Measurements from ENCODE around the gene FBXL7.

The FBXL7 gene

GRCh38 chr5:15547261-15547839 lies 47.4 kb downstream of the FBXL7 start:
- DNase-seq = no peak

DNA sequence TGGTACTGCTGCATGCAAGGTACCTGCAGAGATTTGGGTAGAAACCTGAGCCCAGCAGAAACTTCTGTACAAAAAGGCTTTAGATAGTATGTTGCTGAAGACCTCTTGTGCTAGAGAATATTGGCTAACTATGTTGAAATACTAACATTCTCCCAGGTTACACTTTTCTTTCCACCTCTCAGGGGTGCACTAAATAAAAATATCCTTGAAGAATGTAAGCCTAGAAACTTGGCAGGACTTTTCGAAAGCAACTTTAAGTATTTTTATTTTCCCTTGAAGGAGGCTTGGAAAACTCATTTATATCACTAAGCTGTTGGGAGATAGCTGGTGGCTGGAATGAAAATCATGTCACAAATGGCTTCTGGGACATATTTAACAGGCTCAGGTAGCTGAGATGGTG lies 50.0 kb downstream of the FBXL7 start:
- no peak for DNase-seq

DNA sequence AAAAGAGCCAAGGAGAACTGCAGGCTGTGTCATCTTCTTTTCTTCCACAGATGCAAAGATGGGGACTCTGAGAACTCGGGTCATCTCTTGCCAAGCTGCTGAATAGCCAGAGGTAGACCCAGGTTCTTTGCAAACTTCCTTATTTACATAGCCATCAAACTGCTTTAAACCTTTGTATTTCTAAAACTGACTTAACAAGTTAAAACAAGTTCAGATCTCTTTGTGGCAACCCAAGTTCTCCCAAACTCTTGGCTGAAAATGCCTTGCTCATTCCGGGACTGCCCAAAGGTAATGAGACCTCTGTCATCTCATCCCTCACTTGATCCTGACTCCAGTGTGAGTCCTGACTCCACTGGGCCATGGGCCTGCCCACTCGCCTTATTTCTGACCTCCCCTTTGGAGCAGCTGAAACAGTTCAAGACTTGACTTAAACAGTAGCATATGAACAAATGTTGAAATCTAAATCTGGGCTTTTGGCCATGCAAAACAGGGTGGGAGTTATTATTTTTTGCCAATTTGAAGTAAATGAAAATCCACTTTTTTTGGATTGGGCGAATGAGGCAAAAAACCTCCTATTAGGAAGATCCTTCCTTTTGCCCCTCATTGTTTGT lies 50.6 kb downstream of the FBXL7 start:
- no peak for DNase-seq

GRCh38 chr5:15551113-15551504 lies 51.1 kb downstream of the FBXL7 start:
- DNase-seq = no peak

GRCh38 chr5:15554542-15554941 lies 54.6 kb downstream of the FBXL7 start:
- DNase-seq = no peak

DNA sequence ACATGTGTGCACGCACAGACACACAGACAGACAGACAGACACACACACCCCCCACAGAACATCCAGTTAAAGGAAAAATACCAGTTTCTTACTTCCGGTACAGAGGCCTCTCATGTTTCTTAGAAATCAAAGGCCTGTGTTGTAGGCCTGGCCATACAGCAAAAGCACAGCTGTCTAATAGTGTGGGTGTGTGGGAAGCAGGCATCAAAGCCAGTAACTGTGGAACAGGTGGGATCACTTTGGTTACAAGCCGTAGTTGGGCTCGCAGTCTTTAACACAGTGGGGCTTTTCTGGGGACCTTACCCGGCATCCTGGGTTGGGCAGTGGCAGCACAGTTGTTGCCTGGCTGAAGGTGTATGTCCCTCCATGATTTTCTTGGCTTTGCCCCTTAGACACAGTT lies 55.2 kb downstream of the FBXL7 start:
- no peak for DNase-seq

- DNase-seq = no peak
Observed at GRCh38 chr5:15558240-15558639, 58.3 kb downstream of the FBXL7 start.

DNA sequence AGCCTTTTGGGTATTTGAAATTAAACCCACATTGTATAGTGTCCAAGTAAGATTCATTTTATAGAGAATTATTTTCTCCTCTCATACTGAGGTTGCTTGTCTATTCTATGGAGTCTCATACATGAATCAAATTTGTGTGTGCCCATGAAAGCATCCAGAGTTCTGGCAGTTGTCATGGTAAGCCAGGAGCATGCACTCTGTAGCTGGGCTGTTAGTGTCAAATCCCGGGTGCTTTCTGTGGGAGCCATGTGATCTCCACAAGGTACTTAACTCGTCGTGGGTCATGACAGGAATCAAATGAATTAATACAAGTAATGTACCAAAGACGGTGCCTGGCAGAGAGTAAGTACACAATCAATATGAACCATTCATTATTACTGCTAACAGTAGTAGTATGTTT lies 58.7 kb downstream of the FBXL7 start:
- no peak for DNase-seq

DNA sequence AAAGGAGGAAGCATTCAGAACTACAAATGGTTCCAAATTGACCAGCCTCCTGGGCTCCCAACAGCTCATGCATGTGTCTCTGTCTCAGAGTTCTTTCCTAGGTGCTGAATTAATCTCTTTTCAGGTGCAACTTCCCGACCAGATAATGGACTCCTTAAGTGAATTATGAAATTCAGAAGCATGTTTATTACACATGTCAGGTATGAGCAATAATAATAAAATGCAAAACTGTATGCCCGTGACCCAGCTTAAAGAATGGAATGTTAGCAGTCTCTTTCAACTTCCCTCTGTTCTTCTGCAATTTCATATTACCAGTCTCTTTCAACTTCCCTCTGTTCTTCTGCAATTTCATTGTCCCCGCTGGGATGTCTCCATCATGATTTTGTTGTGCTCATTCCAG lies 60.4 kb downstream of the FBXL7 start:
- DNase-seq = no peak

- no peak for DNase-seq
Observed at GRCh38 chr5:15564523-15564922, 64.5 kb downstream of the FBXL7 start.

DNA sequence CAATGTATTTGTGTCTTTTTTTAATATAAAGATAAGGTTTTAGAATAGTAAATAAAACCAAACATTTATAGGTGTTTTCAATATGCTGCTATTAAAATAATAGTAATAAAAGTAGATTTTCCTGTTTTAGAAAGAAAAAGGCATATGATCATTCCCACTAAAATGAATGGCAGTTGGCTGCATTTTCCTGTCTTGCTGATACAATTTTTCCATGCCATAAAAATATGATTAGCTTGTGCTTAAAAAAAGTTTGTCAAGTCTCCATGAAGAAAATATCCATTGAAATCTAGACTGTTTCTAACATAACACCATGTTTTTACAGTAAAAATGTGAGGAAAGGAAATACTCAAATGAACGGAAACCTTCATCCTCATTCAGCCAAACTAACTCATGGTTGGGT lies 65.0 kb downstream of the FBXL7 start:
- DNase-seq = no peak

- no peak for DNase-seq
Observed at GRCh38 chr5:15566306-15566705, 66.3 kb downstream of the FBXL7 start.

DNA sequence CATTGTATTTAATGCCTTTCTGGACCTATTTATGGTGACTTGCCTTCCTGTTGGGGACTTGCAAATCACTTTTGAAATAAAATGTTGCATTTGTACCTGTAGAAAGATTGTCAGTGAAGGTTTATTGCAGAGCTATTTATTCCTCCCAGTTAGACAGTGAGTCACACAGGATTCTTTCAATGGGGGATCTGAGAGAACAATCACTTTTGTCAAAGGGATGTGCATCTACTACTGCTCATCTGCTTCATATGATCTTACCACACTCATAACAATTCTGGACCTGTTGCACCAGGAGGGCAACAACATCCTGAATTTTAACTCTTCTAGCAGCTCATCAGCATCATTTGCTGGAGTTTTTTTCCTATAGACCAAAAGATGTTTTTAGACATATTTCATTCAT lies 66.8 kb downstream of the FBXL7 start:
- no peak for DNase-seq

- DNase-seq = no peak
Observed at GRCh38 chr5:15570491-15570890, 70.5 kb downstream of the FBXL7 start.

DNA sequence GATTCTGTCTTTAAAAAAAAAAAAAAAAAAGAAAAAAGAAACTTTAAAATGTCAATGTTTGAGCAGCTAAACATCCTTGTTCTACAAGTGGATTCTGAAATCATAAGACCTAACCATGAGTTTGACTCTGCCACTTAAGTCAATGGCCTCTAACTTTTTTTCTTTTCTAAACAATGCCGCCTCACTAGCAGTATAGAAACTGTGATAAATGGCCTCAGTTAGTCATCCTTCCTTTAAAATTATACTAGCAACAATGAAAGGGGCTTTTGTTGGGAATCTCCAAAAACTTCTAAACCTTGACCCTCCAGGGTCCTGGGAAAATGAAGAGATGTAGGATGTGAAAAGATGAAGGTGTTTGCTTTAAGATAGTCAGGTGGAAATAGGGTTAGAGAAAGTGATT lies 71.1 kb downstream of the FBXL7 start:
- DNase-seq = no peak

- DNase-seq = no peak
Observed at GRCh38 chr5:15571618-15572017, 71.6 kb downstream of the FBXL7 start.

- DNase-seq = no peak
Observed at GRCh38 chr5:15573590-15573989, 73.6 kb downstream of the FBXL7 start.

GRCh38 chr5:15574128-15574527 lies 74.1 kb downstream of the FBXL7 start:
- DNase-seq = no peak

- DNase-seq = no peak
Observed at GRCh38 chr5:15574806-15575325, 74.9 kb downstream of the FBXL7 start.

DNA sequence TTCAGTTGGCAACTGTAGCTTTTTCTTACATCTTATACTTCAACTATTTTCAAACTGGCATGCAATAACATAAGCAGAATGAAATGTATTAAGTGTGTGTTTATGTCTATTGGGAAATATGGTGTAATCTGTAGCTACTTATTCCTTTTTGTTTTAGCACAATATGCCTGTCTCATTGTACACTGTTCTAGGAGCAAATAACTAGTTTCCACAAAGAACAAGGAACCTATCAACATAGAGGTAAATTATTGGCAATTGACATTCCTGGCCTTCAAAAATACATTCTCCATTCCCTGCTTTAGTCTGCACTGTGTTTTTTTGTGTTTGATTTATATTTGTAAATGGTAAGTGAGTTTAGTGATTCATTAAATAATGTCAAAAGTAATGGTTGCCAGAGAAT lies 75.7 kb downstream of the FBXL7 start:
- no peak for DNase-seq

DNA sequence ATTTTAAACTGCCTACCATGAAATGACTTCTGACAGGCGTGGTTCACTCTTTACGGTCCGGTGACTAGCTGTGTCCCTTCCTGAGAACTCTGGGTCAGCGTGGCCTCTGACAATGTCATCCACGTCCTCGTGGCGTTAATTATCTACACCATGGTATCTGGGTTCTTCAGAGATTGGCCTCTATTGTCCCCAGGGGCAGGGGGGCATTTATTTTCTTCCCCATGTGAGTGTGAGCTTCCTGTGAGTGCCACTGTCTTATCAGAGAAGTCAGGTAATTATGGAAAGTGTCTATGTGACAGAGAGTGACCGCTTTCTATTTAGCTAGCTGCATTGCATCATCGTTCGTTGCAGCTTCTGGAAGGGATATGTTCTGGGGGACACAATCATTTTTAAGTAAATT lies 77.2 kb downstream of the FBXL7 start:
- no peak for DNase-seq

GRCh38 chr5:15577831-15578230 lies 77.9 kb downstream of the FBXL7 start:
- DNase-seq = no peak

GRCh38 chr5:15579193-15579990 lies 79.4 kb downstream of the FBXL7 start:
- no peak for DNase-seq

GRCh38 chr5:15584528-15584927 lies 84.5 kb downstream of the FBXL7 start:
- DNase-seq = no peak
